NCI-H2081 (cell line): ENCODE measurements around the gene THRSP.
"Not testable (repeated sequence)": the region's sequence is repeated elsewhere in the genome, so short reads cannot be mapped to it uniquely, and the experiment has no call there.

Experiments used
- DNase-seq, 2 experiments: peaks; one replicate each; lab custom pipeline; 2025; lab: John Stamatoyannopoulos, UW

Gene THRSP, protein sequence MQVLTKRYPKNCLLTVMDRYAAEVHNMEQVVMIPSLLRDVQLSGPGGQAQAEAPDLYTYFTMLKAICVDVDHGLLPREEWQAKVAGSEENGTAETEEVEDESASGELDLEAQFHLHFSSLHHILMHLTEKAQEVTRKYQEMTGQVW

DNA sequence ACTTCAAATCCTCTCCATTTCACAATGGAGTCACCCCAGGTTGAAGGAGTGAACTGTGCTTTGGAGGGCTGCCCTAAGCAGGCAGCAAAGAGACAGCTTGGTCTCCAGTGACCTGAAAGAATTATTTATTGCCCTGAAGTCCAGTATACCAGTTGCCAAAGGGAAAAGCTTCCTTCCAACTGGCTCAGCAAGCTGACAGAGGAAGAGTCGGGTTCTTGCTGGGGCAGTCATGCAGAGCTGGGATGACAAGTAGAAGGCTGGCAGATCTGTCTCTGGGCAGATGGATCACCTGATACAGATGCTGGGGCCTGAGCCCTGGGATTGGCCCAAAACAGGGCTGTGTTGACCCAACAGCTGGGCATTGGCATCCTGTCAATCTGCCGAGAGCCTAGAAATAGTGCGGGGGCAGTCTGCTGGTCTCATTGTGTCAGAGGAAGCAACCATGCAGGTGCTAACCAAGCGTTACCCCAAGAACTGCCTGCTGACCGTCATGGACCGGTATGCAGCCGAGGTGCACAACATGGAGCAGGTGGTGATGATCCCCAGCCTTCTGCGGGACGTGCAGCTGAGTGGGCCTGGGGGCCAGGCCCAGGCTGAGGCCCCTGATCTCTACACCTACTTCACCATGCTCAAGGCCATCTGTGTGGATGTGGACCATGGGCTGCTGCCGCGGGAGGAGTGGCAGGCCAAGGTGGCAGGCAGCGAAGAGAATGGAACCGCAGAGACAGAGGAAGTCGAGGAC, at the start of gene THRSP:
TSS of gene THRSP (plus strand) at position 422 of the 742 bp plus-strand sequence. CDS start at position 443, 21 bp downstream.
- no peak for DNase-seq

DNA sequence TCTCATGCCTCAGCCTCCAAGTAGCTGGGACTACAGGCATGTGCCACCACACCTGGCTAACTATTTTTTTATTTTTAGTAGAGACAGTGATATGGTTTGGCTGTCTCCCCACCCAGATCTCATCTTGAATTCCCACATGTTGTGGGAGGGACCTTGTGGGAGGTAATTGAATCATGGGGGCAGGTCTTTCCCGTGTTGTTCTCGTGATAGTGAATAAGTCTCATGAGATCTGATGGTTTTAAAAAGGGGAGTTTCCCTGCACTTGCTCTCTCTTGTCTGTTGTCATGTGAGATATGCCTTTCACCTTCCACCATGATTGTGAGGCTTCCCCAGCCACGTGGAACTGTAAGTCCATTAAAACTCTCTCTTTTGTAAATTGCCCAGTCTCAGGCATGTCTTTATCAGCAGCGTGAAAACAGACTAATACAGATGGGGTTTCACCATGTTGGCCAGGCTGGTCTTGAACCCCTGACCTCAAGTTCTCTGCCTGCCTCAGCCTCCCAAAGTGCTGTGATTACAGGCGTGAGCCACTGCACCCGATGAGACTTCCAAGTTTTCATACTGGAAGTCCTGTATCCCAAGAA, 48.6 kb upstream of the THRSP start:
- DNase-seq = not testable (repeated sequence)

DNA sequence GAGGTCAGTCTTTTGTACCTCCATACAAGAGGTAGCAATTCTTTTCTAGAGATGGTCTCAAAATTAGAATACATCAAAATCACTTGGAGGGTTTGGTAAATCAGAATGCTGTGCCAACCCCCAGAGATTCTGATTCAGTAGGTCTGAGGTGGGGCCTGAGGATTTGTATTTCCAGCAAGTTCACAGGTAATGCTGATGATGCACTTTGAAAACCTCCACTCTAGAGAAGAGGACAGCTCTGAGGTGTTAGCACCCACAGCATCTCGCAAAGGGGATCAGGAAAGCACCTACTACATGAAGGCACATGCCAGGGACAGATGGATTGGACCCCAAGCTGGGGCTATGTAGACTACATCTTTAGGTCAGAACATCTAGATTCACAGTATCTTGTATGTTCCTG, 47.8 kb upstream of the THRSP start:
- no peak for DNase-seq

- no peak for DNase-seq
These were observed 43.9 kb upstream of the THRSP start for GRCh38 chr11:78019808-78020207.

GRCh38 chr11:78020246-78020645, 43.4 kb upstream of the THRSP start:
- no peak for DNase-seq

GRCh38 chr11:78021611-78022010, 42.0 kb upstream of the THRSP start:
- no peak for DNase-seq

DNA sequence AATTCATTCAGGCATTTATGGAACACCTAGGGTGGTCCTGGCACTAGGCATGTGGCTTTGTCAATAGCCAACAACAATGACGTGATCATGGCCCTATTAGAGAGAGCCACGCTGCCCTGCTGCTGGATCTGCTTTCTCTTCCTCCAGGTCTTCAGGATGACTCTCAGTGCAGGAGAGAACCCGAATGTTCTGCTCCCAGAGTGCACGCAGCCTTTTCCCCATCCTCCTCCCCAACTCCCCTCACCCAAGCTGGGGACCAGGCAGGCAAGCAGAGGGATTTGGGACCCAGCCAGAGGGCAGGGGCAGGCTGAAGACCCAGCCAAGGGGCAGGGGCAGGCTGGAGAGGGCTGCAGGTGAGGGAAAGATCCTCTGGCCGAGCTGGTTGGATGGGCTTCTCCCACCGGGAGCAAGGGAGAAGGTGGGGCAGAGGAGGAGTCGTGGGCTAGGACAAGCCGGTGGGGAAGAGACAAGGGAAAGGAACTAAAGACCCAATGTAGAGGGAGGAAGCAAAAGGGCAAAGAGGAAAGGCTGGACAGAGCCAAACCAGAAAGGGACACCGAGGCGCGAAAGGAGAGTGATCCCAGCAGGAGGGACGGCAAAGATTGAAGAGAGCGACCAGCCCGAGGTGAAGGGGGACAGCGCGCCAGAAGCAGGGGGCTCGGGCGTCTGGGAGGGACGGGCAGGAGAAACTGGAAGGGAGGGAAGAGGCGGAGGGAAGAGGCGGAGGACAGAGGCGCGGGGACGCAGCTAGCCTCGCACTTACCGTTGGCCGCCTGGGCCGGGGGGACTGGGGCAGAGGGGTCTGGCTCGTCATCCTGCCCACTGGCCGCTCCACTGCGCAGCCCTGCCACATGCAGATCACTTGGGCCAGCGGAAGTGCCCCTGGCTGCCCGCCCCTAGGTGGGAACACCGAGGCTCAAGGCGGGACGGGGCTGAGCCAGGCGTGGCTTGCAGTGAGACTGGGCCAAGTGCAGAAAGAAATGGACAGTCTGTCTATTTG, 41.0 kb upstream of the THRSP start, which contains the start of gene KCTD14:
TSS of gene KCTD14 (minus strand) at position 880 of the 1,000 bp plus-strand sequence. CDS start at position 853, 27 bp downstream.
- peak; percentile 80 to 93 for DNase-seq

GRCh38 chr11:78023426-78023825, 40.2 kb upstream of the THRSP start:
- peak in 1 of 2 experiments; percentile 50 for DNase-seq

DNA sequence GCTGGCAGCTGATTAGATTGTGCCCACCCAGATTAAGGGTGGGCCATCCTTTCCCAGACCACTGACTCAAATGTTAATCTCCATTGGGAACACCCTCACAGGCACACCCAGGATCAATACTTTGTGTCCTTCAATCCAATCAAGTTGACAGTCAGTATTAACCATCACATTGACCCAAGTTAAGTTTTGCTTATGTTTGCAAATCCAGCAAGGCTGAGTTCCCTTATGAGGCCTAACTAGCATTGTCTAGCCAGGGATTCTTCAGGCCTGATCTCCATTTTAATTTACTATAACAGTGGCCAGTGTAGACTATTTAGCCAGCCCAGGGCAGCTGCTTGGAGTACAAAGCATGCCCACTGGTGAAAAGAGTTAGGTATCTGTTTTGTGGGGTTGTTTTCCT, 38.3 kb upstream of the THRSP start:
- no peak for DNase-seq

DNA sequence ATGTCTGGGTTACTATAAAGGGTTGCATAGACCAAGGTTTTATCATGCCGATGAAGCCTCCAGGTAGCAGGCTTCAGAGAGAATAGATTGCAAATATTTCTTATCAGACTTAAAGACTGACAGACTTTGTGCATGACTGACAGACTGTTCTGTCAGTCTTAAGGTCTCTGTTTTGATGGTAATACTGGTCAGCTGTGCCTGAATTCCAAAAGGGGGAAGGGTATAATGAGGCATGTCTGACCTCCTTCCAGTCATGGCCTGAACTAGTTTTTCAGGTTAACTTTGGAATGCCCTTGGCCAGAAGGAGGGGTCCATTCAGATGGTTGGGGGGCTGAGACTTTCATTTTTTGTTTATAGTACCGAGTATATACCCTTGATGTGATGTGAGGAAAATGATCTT, 35.9 kb upstream of the THRSP start:
- no peak for DNase-seq

DNA sequence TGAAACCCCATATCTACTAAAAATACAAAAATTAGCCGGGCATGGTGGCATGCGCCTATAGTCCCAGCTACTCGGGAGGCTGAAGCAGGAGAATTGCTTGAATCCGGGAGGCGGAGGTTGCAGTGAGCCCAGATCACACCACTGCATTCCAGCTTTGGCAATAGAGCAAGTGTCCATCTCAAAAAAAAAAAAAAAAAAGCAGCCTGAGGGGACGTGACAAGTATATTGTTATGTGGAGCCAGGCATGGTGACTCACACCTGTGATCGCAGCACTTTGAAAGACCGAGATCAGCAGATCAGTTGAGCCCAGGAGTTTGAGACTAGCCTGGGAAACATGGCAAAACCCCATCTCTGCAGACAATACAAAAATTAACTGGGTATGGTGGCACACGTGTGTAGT, 35.2 kb upstream of the THRSP start:
- DNase-seq = not testable (repeated sequence)

- peak; percentile 99 for DNase-seq
These were observed 33.0 kb upstream of the THRSP start for GRCh38 chr11:78030429-78031325.

DNA sequence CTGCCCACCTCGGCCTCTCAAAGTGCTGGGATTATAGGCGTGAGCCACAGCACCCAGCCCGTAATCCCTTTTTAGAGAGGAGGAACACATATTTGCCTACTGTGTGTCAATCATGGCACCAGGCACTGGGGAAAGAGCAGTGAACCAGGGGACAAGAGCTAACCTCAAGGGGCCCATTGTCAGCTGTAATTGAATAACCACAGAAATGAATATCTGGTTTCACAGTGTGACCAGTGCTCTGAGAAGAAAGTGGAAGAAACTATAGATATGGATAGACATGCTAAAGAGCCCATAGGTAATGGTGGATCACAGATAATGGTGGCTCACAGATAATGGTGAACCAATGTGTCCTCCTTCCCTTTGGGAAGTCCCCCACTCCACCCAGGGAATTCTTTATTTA, 32.0 kb upstream of the THRSP start:
- DNase-seq = no peak

- DNase-seq = no peak
These were observed 31.6 kb upstream of the THRSP start for GRCh38 chr11:78032090-78032489.

GRCh38 chr11:78033040-78033439, 30.6 kb upstream of the THRSP start:
- no peak for DNase-seq

DNA sequence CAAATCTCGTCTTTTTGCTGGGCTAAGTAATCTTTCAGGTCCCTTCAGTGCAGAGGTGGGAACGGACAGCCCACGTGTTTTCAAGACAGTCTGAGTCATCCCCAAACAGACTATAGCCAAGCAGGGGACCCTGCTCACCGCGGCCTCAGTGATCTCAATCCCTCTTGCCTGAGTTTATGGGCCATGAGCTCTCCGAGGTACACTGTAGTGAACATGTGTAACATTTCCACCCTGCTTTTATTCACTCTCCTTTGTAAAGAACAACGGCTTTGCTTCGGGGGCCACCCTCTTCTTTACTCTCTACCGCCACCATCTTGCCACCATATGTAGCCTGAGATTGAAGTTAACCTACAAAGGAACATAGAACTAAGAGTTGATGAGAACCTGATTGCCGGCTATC, 29.0 kb upstream of the THRSP start:
- no peak for DNase-seq

DNA sequence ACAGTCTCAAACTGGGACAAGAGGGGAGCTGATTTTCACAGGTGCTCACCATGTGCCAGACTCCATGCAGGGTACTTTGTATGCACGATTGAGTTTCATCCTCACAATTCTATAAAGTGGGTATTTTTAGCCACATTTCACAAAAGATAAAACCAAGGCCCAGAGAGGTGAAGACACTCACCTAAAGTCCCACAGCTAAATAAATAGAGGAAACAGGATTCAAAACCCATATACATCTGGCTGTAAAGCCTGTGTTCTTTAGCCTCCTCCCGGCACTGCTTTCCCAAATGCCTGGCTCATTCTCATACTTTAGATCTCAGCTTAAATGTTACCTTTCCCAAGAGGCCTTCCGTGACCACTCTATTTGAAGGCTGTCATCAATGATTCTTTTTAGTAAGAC, 27.3 kb upstream of the THRSP start:
- no peak for DNase-seq

GRCh38 chr11:78037056-78037455, 26.6 kb upstream of the THRSP start:
- no peak for DNase-seq

- DNase-seq = no peak
These were observed 25.6 kb upstream of the THRSP start for GRCh38 chr11:78037825-78038620.

- no peak for DNase-seq
These were observed 24.9 kb upstream of the THRSP start for GRCh38 chr11:78038697-78039313.
